ENCODE measurements around the gene BLOC1S3.

Gene BLOC1S3

GRCh38 chr19:45170146-45171106 is 8.2 kb upstream of the BLOC1S3 start:
- DNase-seq (ENCODE audit: low read depth): no peak
- no peak overlapping the region for H3K4me3 ChIP-seq (ENCODE audit: low read depth, low read length)
- TF ChIP-seq CTCF (conservative IDR thresholded peaks at IDR 0.05; ENCODE audit: low read depth, low read length): no peak

- no peak for TF ChIP-seq CTCF (conservative IDR thresholded peaks at IDR 0.05; ENCODE audit: low read depth, low read length)
Measured at GRCh38 chr19:45171211-45171623, 7.4 kb upstream of the BLOC1S3 start.

GRCh38 chr19:45172173-45172572 is 6.4 kb upstream of the BLOC1S3 start:
- TF ChIP-seq CTCF (conservative IDR thresholded peaks at IDR 0.05; ENCODE audit: low read depth, low read length): no peak
- no peak overlapping the region for H3K4me3 ChIP-seq (ENCODE audit: low read depth, low read length)
- DNase-seq (ENCODE audit: low read depth): no peak

More at GRCh38 chr19:45171211-45171623, 7.4 kb upstream of the BLOC1S3 start:
- H3K4me3 ChIP-seq (ENCODE audit: low read depth, low read length): no peak overlapping the region
- no peak for DNase-seq (ENCODE audit: low read depth)

GRCh38 chr19:45172611-45173208 is 5.9 kb upstream of the BLOC1S3 start:
- no peak for DNase-seq (ENCODE audit: low read depth)
- TF ChIP-seq CTCF (conservative IDR thresholded peaks at IDR 0.05; ENCODE audit: low read depth, low read length): no peak
- no peak overlapping the region for H3K4me3 ChIP-seq (ENCODE audit: low read depth, low read length)

GRCh38 chr19:45173816-45174215 is 4.8 kb upstream of the BLOC1S3 start:
- no peak overlapping the region for H3K4me3 ChIP-seq (ENCODE audit: low read depth, low read length)
- no peak for TF ChIP-seq CTCF (conservative IDR thresholded peaks at IDR 0.05; ENCODE audit: low read depth, low read length)
- no peak for DNase-seq (ENCODE audit: low read depth)

- TF ChIP-seq CTCF (conservative IDR thresholded peaks at IDR 0.05; ENCODE audit: low read depth, low read length): no peak
- DNase-seq (ENCODE audit: low read depth): no peak
- no peak overlapping the region for H3K4me3 ChIP-seq (ENCODE audit: low read depth, low read length)
Measured at GRCh38 chr19:45175515-45176345, 2.9 kb upstream of the BLOC1S3 start.
